Esophagus squamous epithelium (tissue), 4 donors: Measurements from ENCODE around the gene FGGY.

Experiments
- POLR2A ChIP-seq, 4 donors: fragments of 450-650 bp; IDR thresholded peaks; one replicate each; pipeline ENCODE4 v1.6.1; 2017; ENCODE audit warnings: antibody characterized with exemption in 4 of 4, mild to moderate bottlenecking in 4 of 4, moderate library complexity in 3 of 4
- TF ChIP-seq, protein P1 (sequence below), 6 experiments: fragments of 450-650 bp in 4 of 6; fragments of 200-600 bp in 2 of 6; sonication (generic) in 2 of 6; IDR thresholded peaks; one replicate each; pipeline ENCODE4 v1.5.1; 2016 to 2019; ENCODE audit warnings: antibody characterized with exemption in 6 of 6, mild to moderate bottlenecking in 4 of 6, moderate library complexity in 4 of 6

DNA sequence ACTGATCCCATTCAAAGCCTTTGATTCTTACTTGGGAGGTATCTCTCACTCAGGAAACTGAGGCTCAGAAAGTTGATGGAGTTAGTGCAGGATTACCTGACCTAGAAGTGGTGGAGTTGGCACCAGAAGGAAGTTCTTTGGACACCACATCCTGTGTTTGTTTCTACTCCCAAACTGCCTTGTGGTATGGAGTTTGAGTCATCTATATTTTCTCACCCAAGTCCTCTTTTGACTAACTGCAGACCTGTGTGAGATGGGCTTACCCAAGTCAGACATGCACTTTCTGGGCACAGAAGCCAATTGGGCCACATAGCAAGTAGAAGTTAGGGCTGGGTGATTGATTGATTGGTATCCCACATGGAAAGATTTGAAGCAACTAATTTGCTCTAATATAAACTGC lies 36.1 kb downstream of the FGGY start:
- TF ChIP-seq POLR2A (IDR thresholded peaks at IDR 0.05): no peak
- TF ChIP-seq, protein P1, sequence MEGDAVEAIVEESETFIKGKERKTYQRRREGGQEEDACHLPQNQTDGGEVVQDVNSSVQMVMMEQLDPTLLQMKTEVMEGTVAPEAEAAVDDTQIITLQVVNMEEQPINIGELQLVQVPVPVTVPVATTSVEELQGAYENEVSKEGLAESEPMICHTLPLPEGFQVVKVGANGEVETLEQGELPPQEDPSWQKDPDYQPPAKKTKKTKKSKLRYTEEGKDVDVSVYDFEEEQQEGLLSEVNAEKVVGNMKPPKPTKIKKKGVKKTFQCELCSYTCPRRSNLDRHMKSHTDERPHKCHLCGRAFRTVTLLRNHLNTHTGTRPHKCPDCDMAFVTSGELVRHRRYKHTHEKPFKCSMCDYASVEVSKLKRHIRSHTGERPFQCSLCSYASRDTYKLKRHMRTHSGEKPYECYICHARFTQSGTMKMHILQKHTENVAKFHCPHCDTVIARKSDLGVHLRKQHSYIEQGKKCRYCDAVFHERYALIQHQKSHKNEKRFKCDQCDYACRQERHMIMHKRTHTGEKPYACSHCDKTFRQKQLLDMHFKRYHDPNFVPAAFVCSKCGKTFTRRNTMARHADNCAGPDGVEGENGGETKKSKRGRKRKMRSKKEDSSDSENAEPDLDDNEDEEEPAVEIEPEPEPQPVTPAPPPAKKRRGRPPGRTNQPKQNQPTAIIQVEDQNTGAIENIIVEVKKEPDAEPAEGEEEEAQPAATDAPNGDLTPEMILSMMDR (IDR thresholded peaks at IDR 0.05): no peak
